Activated CD4-positive, alpha-beta T cell treated with anti-CD3 and anti-CD28 coated beads, Interleukin-2, amount 10 ng/mL, durations not matched to agents 24 days and 14 days (primary cell): ENCODE results near the gene AAMP. TPM values are rescaled to one million over a fixed set of nuclear protein-coding genes. Genes with fewer than 3 reads are reported as not detected.

Experiments
- DNase-seq: peaks from one replicate; pipeline ENCODE4 v3.0.0; 2022
- H3K27ac Mint-ChIP-seq: one replicate; pipeline ENCODE4 v1.8.0; 2022; ENCODE audit warnings: mild to moderate bottlenecking, mixed read lengths
- H3K27me3 Mint-ChIP-seq: one replicate; pipeline ENCODE4 v1.8.0; 2022; ENCODE audit warnings: mixed read lengths
- H3K36me3 Mint-ChIP-seq: one replicate; pipeline ENCODE4 v1.8.0; 2022; ENCODE audit warnings: low read depth, mild to moderate bottlenecking, mixed read lengths
- H3K4me1 Mint-ChIP-seq: one replicate; pipeline ENCODE4 v1.8.0; 2021; ENCODE audit warnings: mixed read lengths
- H3K4me3 Mint-ChIP-seq: one replicate; pipeline ENCODE4 v1.8.0; 2022; ENCODE audit warnings: mild to moderate bottlenecking, moderate library complexity, mixed read lengths
- H3K9me3 Mint-ChIP-seq: one replicate; pipeline ENCODE4 v1.8.0; 2021; ENCODE audit warnings: mixed read lengths
- intact Hi-C: fragments of 100-400 bp; cut with micrococcal nuclease; formaldehyde crosslinking; loops from one replicate; pipeline ENCODE4 v1.15.1; 2023
- total RNA-seq: library from RNA; stranded (reverse); gene quantifications from 2 replicates; pipeline ENCODE4 v1.2.3, GENCODE V29; 2022

The AAMP gene
- total RNA-seq, 1 donor from 2014 or later = 89.0 TPM

DNA sequence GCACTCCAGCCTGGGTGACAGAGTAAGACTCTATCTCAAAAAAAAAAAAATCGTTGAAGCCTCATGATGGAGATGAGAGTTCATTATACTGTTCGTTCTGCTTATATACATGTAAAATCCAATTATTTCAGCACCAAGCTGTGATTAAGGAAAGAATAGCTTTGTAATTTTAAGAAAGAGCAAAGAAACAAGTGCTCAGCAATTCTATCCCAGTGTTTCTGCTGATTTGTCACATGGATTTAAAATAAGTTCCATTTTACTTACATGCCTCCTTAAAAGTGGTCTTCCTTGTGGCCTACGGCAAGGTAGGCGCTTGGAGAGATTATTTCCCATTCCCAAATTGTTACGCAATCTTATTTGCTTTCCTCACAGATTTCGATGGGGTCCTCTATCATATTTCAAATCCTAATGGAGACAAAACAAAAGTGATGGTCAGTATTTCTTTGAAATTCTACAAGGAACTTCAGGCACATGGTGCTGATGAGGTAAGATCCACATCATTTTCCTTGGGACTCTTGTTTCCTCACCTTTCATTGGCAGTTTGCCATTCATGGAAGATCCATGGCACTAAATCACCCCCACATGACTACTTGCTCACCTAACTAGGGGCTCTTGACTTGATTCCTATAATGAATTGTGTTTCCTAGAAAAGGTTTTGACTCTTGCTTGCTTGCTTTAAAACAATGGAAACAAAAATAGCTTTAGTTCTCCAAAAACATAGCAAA is 41.4 kb downstream of the AAMP start:
- peaks cover 4% of the 10 kb centered on the region for H3K9me3 Mint-ChIP-seq
- peaks cover 83% of the 10 kb centered on the region for H3K36me3 Mint-ChIP-seq
- no peak for DNase-seq
- intact Hi-C loops = loop anchor here (1.0 to 2.0 kb wide), 4 partner anchors 10 to 42 kb away; partner anchors contain the start of genes AAMP and PNKD
- H3K27ac Mint-ChIP-seq = peak overlapping the region; percentile 93
- peaks cover 62% of the 10 kb centered on the region for H3K4me1 Mint-ChIP-seq
- no peaks in the 10 kb centered on the region for H3K27me3 Mint-ChIP-seq
- peak overlapping the region; percentile 80 for H3K4me3 Mint-ChIP-seq

DNA sequence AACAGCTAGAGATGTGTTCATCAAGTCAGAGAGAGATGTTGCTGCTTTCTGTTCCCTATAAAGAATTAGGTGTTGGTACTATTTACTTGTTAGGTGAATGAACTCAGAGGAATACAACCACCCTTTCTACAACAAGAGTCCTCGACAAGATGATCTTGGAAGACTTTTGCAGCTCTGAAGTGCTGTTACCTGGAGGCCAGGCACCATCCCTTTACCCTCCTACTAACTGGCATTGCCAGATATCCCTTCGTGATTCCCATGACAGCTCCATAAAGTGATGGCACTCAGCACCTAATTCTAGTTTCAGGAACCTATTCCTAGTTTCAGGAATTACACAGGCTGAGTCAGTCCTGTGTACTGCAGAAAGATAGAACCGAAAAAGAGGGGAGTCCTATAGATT is 43.0 kb downstream of the AAMP start:
- H3K4me1 Mint-ChIP-seq = peaks cover 76% of the 10 kb centered on the region
- H3K4me3 Mint-ChIP-seq = peak overlapping the region; percentile 48
- intact Hi-C loops = no loop called here
- no peak for DNase-seq
- H3K36me3 Mint-ChIP-seq = peaks cover 78% of the 10 kb centered on the region
- no peaks in the 10 kb centered on the region for H3K27me3 Mint-ChIP-seq
- H3K27ac Mint-ChIP-seq = peak overlapping the region; percentile 80
- peaks cover 4% of the 10 kb centered on the region for H3K9me3 Mint-ChIP-seq

DNA sequence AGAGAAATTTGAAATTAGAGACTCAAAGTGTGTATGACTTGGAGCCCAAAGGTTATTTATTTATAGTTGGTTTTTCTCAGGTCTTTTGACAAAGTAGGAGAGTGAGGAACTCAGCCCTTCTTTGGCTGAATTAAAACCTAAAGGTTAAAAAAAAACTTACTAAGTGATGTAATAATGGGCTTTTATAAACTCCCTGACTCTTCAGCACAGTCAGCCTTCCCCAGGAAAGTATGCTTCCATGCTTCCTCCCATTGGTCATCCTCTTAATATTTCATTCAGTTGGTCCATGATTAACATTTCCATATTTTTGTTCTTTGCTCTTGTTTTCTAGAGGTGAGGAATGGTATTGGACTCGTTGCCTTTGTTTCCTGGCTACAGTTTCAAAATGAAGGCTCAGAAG is 45.8 kb downstream of the AAMP start:
- intact Hi-C loops = no loop called here
- Mint-ChIP-seq H3K27me3 (no peaks in the 10 kb centered on the region), H3K27ac (peak overlapping the region; percentile 87), H3K36me3 (peaks cover 83% of the 10 kb centered on the region), H3K4me3 (peak overlapping the region; percentile 66), H3K9me3 (no peaks in the 10 kb centered on the region), H3K4me1 (peaks cover 84% of the 10 kb centered on the region)
- no peak for DNase-seq

DNA sequence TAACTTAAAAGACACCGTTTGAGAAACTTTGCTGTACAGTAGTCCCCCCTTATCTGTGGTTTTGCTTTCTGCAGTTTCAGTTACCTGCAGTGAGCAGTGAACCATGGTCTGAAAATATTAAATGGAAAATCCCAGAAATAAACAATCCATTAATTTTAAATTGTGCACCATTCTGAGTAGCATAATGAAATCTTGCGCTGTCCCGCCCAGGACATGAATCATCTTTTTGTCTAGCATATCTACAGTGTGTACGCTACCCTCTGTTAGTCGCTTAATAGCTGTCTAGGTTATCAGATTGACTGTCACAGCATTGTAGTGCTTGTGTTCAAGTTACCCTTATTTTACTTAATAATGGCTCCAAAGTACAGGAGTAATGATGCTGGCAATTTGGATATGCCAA is 46.9 kb downstream of the AAMP start:
- H3K27ac Mint-ChIP-seq = peak overlapping the region; percentile 49
- H3K27me3 Mint-ChIP-seq = no peaks in the 10 kb centered on the region
- H3K9me3 Mint-ChIP-seq = no peaks in the 10 kb centered on the region
- H3K4me1 Mint-ChIP-seq = peaks cover 76% of the 10 kb centered on the region
- H3K36me3 Mint-ChIP-seq = peaks cover 81% of the 10 kb centered on the region
- DNase-seq = no peak
- H3K4me3 Mint-ChIP-seq = peak overlapping the region; percentile 89
- intact Hi-C loops = no loop called here

DNA sequence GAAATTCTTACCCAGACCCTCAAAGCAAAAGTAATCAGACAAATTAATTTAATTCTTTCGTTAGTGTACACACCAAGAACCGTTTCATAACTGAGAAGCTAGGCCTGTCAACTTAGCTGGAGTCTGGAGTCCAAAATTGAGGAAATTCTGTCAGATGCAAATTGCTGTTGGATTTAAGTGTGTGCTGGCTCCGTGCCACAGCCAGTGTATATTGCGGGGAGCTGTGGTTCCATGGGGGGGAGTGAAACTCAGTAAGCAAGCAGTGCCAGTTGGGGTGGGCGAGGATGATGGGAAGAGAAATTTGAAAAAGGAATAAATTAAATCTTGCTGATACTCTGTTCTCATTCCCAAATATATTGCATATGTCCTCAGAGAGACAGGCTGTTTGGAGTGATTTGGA is 48.9 kb downstream of the AAMP start:
- Mint-ChIP-seq H3K9me3 (no peaks in the 10 kb centered on the region), H3K4me1 (peaks cover 72% of the 10 kb centered on the region), H3K36me3 (peaks cover 74% of the 10 kb centered on the region), H3K27ac (peak overlapping the region; percentile 78), H3K27me3 (peaks cover 2% of the 10 kb centered on the region), H3K4me3 (peak overlapping the region; percentile 89)
- no peak for DNase-seq
- intact Hi-C loops = no loop called here

DNA sequence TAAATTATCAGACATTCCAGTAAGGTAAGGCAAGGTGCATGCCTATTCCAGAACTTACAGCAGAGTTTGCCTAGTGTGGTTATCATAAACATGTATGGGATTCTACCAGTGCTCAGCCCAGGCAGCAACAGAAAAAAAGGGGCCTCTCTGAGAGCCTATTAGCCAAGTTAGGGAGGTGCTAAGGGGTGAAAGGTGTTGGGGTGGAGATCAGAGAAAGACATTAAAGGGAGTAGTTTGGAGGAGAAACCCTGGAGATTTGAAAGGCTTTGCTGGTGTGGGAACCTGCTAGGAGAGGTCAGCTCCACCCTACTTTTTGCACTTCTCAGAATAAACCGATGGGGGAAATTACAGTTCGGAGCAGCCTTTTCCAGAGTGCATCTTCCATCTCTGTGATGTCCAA is 50.0 kb downstream of the AAMP start:
- peaks cover 62% of the 10 kb centered on the region for H3K4me1 Mint-ChIP-seq
- peak; percentile 61 for DNase-seq
- H3K9me3 Mint-ChIP-seq = no peaks in the 10 kb centered on the region
- peak overlapping the region; percentile 78 for H3K27ac Mint-ChIP-seq
- intact Hi-C loops = loop anchor here (2.0 to 5.0 kb wide), 3 partner anchors 37 to 957 kb away; partner anchors contain the start of genes CNOT9, CNPPD1, RETREG2 and USP37
- peak overlapping the region; percentile 89 for H3K4me3 Mint-ChIP-seq
- peaks cover 2% of the 10 kb centered on the region for H3K27me3 Mint-ChIP-seq
- H3K36me3 Mint-ChIP-seq = peaks cover 63% of the 10 kb centered on the region

DNA sequence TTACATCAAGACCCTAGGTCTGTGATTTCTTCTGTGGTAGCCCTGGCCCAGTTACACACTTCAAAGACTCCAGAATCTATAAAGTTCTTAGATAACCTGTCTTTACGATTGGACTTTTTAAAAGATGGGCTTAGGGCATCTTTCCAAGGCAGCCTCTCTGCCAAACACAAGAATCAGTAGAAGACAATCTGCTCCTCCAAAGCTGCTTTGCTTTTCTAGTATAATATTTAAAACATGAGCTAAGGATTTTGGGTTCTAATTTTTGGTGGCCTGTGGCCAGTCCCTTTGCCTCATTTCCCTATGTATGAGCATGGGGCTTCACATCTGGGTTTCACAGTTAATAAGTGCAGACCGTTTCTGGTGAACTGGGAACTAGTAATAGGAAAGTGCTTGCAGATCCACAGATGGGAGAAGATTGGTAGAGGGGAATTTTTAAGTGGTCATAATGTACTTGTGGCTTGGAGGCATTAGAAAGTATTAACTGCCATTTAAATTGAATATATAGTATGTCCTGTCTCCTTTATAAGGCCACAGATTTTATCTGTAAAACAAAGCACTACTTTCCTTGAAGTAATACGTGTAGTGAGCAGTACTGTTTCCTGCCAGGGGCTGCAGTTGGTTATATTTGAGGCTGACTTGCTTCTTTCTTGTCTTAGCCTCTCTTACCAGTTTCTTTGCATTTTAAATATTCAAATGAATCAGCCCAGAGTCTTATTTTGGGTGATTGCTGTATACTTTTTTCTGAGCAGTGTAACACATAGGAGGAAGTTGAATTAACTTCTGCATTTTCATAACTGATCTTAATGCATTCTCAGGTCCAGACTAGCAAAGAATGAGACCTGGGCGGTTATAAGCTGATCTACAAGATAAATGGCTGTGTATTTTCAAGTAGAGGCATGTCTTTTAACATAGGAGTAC is 51.4 kb downstream of the AAMP start:
- Mint-ChIP-seq H3K4me1 (peaks cover 50% of the 10 kb centered on the region), H3K9me3 (no peaks in the 10 kb centered on the region), H3K4me3 (peak overlapping the region; percentile 89), H3K27me3 (peaks cover 2% of the 10 kb centered on the region), H3K27ac (peak overlapping the region; percentile 90), H3K36me3 (peaks cover 50% of the 10 kb centered on the region)
- DNase-seq = peak; percentile 72
- intact Hi-C loops = loop anchor here (1.0 to 5.0 kb wide), 4 partner anchors 11 to 959 kb away; partner anchors contain the start of genes CNOT9, CNPPD1, RETREG2 and USP37

DNA sequence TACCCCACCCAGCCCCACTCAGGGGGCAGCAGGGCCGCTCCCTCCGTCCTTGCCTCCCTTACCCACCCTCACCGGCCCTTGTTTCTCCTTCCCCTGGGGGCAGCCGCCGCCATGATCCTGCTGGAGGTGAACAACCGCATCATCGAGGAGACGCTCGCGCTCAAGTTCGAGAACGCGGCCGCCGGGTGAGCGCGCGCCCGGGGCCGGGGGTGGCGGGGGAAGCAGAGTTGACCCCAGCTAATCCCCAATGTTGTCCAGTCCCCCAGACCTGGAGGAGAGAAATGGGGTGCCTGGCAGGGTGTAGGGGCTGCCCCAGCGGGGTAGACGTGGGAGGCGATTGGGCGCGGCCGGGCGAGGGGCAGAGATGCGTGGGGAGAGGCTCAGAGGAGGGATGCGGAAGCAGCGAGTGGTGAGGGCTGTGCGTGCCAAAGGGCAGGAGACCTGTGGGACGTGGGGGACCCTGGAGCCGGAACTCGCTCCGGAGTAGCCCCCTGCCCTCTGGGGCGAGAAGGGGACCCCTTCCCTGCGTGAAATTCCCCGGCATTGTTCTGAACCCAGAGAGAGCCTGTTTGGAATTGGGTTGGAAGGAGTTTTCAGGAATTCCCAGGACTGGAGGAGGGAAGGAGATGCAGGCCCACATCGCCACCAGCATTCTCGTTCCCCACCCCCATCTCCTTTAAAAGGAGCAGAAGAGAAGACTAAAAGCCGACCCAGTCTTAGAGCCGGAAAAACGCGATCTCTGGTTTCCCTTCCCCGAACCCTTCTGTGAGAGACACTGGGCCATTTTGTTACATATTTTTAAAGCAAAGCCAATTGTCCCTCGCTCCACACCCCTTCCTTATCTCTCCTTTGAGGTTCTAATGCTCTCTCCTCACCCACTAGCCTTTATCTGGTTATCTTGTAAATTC is 52.3 kb downstream of the AAMP start:
- DNase-seq = peak; percentile 90
- intact Hi-C loops = loop anchor here (1.0 to 5.0 kb wide), 9 partner anchors 12 to 1171 kb away; partner anchors contain the start of genes AAMP, CNOT9, CNPPD1 and CTDSP1
- Mint-ChIP-seq H3K4me1 (peaks cover 42% of the 10 kb centered on the region), H3K27ac (peak overlapping the region; percentile 90), H3K4me3 (peak overlapping the region; percentile 89), H3K9me3 (no peaks in the 10 kb centered on the region), H3K27me3 (peaks cover 2% of the 10 kb centered on the region), H3K36me3 (peaks cover 46% of the 10 kb centered on the region)

DNA sequence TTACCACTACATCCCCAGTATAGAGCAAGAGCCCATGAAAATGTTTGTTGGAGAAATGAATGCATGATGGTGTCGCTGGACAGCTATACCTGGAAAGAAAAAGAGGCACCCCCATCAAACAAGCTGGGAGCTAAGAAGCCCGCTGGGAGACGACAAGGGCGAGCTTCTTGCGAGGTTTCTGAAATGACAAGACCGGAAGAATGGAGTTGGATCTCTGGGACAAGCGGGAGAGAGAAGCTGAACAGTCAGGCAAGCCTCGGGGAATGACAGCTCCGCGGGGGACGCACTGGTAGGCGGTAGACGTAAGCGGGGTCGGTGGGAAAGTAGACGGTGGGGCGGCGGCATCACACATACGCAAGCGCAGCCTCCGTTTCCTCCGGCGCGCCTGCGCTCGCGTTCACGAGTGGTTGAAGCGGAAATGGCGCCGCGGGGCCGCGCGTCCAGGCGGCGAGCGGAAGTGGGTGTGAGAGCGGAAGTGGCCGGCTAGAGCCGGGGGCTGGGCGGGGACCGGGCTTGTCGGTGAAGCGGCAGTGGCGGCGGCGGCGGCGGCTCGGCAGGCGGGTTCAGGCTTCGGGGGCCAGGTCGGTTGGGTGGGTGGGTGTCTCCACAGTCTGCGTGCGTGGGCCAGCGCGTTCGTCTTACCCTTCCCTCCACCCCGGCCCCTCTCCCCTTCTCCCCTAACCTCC is 53.1 kb downstream of the AAMP start, which contains the start of gene ARPC2:
ARPC2 (plus strand) TSS at position 516 of the 686 bp plus-strand sequence. CDS start 282 bp downstream, outside the sequence.
- H3K36me3 Mint-ChIP-seq = peaks cover 44% of the 10 kb centered on the region
- H3K27ac Mint-ChIP-seq = peak within 1 kb of the TSS; percentile 94
- DNase-seq = peak; percentile 99
- H3K27me3 Mint-ChIP-seq = peaks cover 4% of the 10 kb centered on the region
- peak within 1 kb of the TSS; percentile 89 for H3K4me3 Mint-ChIP-seq
- H3K9me3 Mint-ChIP-seq = no peaks in the 10 kb centered on the region
- H3K4me1 Mint-ChIP-seq = peaks cover 37% of the 10 kb centered on the region
- intact Hi-C loops = loop anchor here (1.0 to 5.0 kb wide), 7 partner anchors 30 to 1172 kb away; partner anchors contain the start of genes AAMP, CNOT9, CNPPD1 and CTDSP1

DNA sequence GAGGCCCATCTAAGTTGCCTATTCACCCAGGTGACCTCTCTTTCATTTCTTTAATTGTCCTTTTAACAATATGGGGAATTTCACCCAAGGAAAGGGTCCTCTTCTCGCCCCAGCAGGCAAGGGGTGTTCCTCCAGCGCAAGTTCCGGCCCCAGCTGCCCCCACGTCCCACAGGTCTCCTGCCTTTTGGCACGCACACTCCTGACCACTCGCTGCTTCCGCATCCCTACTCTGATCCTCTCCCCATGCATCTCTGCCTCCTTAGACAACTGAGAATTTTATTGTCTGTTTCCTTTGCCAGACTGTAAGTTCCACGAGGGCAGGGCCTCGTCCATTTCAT is 53.6 kb downstream of the AAMP start:
- Mint-ChIP-seq H3K27ac (peak overlapping the region; percentile 94), H3K4me1 (peaks cover 32% of the 10 kb centered on the region), H3K27me3 (peaks cover 5% of the 10 kb centered on the region), H3K4me3 (peak overlapping the region; percentile 89), H3K9me3 (no peaks in the 10 kb centered on the region), H3K36me3 (peaks cover 38% of the 10 kb centered on the region)
- DNase-seq = no peak
- intact Hi-C loops = loop anchor here (2.0 to 5.0 kb wide), 6 partner anchors 30 to 1172 kb away; partner anchors contain the start of genes CNOT9, CNPPD1, CTDSP1 and RETREG2
